Sigmoid colon (tissue), 4 donors: ENCODE data around the gene CDKN1C.

ENCODE experiments used
- EP300 ChIP-seq, 4 donors: sonication (generic); formaldehyde crosslinking; IDR thresholded peaks; one replicate each; pipeline ENCODE4 v1.6.1; 2017; ENCODE audit warnings: antibody characterized with exemption in 4 of 4
- POLR2A ChIP-seq, 2 donors: fragments of 450-650 bp; IDR thresholded peaks; one replicate each; pipeline ENCODE4 v1.6.1; 2016; ENCODE audit warnings: antibody characterized with exemption in 2 of 2, mild to moderate bottlenecking in 2 of 2, moderate library complexity in 2 of 2
- TF ChIP-seq, protein P1 (sequence below), 4 experiments: fragments of 450-650 bp in 3 of 4; fragments of 200-600 bp in 1 of 4; IDR thresholded peaks; one replicate each; pipeline ENCODE4 v1.5.1; 2016 to 2019; ENCODE audit warnings: antibody characterized with exemption in 4 of 4, mild to moderate bottlenecking in 3 of 4, moderate library complexity in 2 of 4

DNA sequence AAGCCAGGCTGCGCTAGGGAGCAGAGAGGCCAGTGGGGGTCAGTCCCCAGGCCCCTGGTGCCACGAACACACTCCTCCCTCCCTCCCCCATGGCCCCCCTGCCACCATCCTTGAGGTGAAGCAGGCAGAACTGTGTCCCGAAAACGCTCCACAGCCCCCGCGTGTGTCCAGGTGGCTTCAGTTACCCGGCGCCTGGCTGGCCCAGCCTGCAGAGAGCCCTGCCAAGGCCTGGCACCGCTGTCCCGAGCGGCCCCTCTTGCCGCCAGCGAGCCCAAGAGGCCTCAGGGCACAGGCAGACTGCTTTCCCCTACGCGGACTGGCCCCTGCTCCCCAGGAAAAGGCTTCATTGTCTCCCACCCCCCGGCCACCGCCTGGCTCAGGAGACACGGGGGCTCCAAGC lies 27.7 kb downstream of the CDKN1C start:
- TF ChIP-seq, protein P1, sequence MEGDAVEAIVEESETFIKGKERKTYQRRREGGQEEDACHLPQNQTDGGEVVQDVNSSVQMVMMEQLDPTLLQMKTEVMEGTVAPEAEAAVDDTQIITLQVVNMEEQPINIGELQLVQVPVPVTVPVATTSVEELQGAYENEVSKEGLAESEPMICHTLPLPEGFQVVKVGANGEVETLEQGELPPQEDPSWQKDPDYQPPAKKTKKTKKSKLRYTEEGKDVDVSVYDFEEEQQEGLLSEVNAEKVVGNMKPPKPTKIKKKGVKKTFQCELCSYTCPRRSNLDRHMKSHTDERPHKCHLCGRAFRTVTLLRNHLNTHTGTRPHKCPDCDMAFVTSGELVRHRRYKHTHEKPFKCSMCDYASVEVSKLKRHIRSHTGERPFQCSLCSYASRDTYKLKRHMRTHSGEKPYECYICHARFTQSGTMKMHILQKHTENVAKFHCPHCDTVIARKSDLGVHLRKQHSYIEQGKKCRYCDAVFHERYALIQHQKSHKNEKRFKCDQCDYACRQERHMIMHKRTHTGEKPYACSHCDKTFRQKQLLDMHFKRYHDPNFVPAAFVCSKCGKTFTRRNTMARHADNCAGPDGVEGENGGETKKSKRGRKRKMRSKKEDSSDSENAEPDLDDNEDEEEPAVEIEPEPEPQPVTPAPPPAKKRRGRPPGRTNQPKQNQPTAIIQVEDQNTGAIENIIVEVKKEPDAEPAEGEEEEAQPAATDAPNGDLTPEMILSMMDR (IDR thresholded peaks at IDR 0.05), result no peak
- TF ChIP-seq POLR2A (IDR thresholded peaks at IDR 0.05) (no peak), EP300 (IDR thresholded peaks at IDR 0.05) (no peak)
